Cardiac muscle cell (in vitro differentiated cells and primary cell): ENCODE measurements around the gene RGMA. TPM values are rescaled to one million over a fixed set of nuclear protein-coding genes. Genes with fewer than 3 reads are reported as not detected.
"Not testable (repeated sequence)": the region's sequence is repeated elsewhere in the genome, so short reads cannot be mapped to it uniquely, and the experiment has no call there.

Experiments used
- DNase-seq, 2 donors: peaks; one replicate each; pipeline versions ENCODE4 v3.0.0 to v3.0.0-alpha.2; 2010 to 2017; ENCODE audit warnings: low read depth in 1 of 2, low spot score in 1 of 2
- H3K27ac ChIP-seq: fragments of 200-600 bp; sonication (generic); 2 replicates; pipeline ENCODE4 v1.5.1; 2016
- H3K27me3 ChIP-seq: fragments of 200-600 bp; sonication (generic); 2 replicates; pipeline ENCODE4 v1.6.0; 2016; ENCODE audit warnings: control low read depth
- H3K36me3 ChIP-seq: fragments of 200-600 bp; sonication (generic); 2 replicates; pipeline ENCODE4 v1.5.1; 2016; ENCODE audit warnings: control low read depth
- H3K4me1 ChIP-seq: fragments of 200-600 bp; sonication (generic); 2 replicates; pipeline ENCODE4 v1.8.1; 2017; ENCODE audit warnings: low read depth, mild to moderate bottlenecking, mixed run types
- H3K4me3 ChIP-seq: fragments of 200-600 bp; sonication (generic); 2 replicates; pipeline ENCODE4 v1.5.1; 2016; ENCODE audit warnings: mild to moderate bottlenecking
- H3K9me3 ChIP-seq: fragments of 200-600 bp; sonication (generic); 2 replicates; pipeline ENCODE4 v1.5.1; 2017; ENCODE audit warnings: low read depth, mild to moderate bottlenecking, control low read depth
- polyA plus RNA-seq: library from polyadenylated mRNA; unstranded; fragments of >200 nt; fragmentation: Nextera tagmentation; extraction: Ambion mirVana; gene quantifications from 2 replicates; pipeline ENCODE4 v1.2.1, GENCODE V29; 2016
- total RNA-seq: library from RNA; depleted of rRNA; stranded (reverse); fragments of >200 nt; gene quantifications from 2 replicates; pipeline ENCODE4 v1.2.3, GENCODE V29; 2016
- TF ChIP-seq, protein P1 (sequence below): IDR thresholded peaks from 2 replicates; pipeline ENCODE4 v1.5.1; 2012; ENCODE audit warnings: low read depth, mild to moderate bottlenecking, low read length

The RGMA gene
- total and polyA plus RNA-seq, 2 experiments from 2014 or later = 1.0 to 4.8 TPM

- Histone ChIP-seq H3K27ac (no peak overlapping the region), H3K36me3 (no peaks in the 10 kb centered on the region), H3K4me3 (no peak overlapping the region), H3K9me3 (no peaks in the 10 kb centered on the region), H3K27me3 (no peaks in the 10 kb centered on the region), H3K4me1 (no peaks in the 10 kb centered on the region)
- DNase-seq = no peak
- TF ChIP-seq, protein P1, sequence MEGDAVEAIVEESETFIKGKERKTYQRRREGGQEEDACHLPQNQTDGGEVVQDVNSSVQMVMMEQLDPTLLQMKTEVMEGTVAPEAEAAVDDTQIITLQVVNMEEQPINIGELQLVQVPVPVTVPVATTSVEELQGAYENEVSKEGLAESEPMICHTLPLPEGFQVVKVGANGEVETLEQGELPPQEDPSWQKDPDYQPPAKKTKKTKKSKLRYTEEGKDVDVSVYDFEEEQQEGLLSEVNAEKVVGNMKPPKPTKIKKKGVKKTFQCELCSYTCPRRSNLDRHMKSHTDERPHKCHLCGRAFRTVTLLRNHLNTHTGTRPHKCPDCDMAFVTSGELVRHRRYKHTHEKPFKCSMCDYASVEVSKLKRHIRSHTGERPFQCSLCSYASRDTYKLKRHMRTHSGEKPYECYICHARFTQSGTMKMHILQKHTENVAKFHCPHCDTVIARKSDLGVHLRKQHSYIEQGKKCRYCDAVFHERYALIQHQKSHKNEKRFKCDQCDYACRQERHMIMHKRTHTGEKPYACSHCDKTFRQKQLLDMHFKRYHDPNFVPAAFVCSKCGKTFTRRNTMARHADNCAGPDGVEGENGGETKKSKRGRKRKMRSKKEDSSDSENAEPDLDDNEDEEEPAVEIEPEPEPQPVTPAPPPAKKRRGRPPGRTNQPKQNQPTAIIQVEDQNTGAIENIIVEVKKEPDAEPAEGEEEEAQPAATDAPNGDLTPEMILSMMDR = no peak
These were observed 54.5 kb downstream of the RGMA start for GRCh38 chr15:93034512-93034911.

- peaks cover 4% of the 10 kb centered on the region for H3K4me1 ChIP-seq
- H3K27ac ChIP-seq = no peak overlapping the region
- no peaks in the 10 kb centered on the region for H3K27me3 ChIP-seq
- no peaks in the 10 kb centered on the region for H3K36me3 ChIP-seq
- no peak for DNase-seq
- H3K4me3 ChIP-seq = no peak overlapping the region
- H3K9me3 ChIP-seq = no peaks in the 10 kb centered on the region
- TF ChIP-seq, protein P1 = no peak
These were observed 55.5 kb downstream of the RGMA start for GRCh38 chr15:93033434-93034045.

GRCh38 chr15:93032515-93033206, 56.4 kb downstream of the RGMA start:
- not testable (repeated sequence) for DNase-seq, H3K9me3 ChIP-seq
- peaks cover 12% of the 10 kb centered on the region for H3K4me1 ChIP-seq

DNA sequence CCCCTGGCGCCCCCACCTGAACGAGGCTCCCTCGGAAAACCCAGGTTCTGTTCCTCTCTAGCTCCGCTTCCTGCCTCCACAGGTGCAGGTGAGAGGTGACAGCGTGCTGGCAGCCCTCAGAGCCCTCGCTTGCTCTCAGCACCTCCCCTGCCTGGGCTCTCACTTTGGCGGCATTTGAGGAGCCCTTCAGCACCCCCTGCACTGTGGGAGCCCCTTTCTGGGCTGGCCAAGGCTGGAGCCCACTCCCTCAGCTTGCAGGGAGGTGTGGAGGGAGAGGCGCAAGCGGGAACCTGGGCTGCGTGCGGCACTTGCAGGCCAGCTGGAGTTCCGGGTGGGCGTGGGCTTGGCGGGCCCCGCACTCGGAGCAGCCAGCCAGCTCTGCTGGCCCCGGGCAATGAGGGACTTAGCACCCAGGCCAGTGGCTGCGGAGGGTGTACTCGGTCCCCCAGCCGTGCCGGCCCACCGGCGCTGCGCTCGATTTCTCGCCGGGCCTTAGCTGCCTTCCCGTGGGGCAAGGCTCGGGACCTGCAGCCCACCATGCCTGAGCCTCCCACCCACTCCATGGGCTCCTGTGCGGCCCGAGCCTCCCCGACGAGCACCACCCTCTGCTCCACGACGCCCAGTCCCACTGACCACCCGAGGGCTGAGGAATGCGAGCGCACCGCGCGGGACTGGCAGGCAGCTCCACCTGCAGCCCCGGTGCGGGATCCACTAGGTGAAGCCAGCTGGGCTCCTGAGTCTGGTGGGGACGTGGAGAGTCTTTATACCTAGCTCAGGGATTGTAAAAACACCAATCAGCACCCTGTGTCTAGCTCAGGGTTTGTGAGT, 57.2 kb downstream of the RGMA start:
- H3K4me3 ChIP-seq, H3K36me3 ChIP-seq, H3K27me3 ChIP-seq, H3K27ac ChIP-seq, DNase-seq, H3K9me3 ChIP-seq: not testable (repeated sequence)
- peaks cover 16% of the 10 kb centered on the region for H3K4me1 ChIP-seq

More at GRCh38 chr15:93032515-93033206, 56.4 kb downstream of the RGMA start:
- H3K36me3 ChIP-seq, H3K27me3 ChIP-seq, H3K4me3 ChIP-seq, H3K27ac ChIP-seq: not testable (repeated sequence)

- no peak for DNase-seq
- Histone ChIP-seq H3K9me3 (no peaks in the 10 kb centered on the region), H3K4me3 (no peak overlapping the region), H3K4me1 (peaks cover 16% of the 10 kb centered on the region), H3K27me3 (no peaks in the 10 kb centered on the region), H3K36me3 (peaks cover 5% of the 10 kb centered on the region), H3K27ac (no peak overlapping the region)
- TF ChIP-seq, protein P1 = no peak
These were observed 57.9 kb downstream of the RGMA start for GRCh38 chr15:93031103-93031464.

- Histone ChIP-seq H3K27ac (no peak overlapping the region), H3K4me3 (no peak overlapping the region), H3K36me3 (peaks cover 10% of the 10 kb centered on the region), H3K9me3 (no peaks in the 10 kb centered on the region), H3K4me1 (peaks cover 16% of the 10 kb centered on the region), H3K27me3 (no peaks in the 10 kb centered on the region)
- TF ChIP-seq, protein P1 = peak; percentile 87
- peak; percentile 71 to 73 for DNase-seq
These were observed 58.4 kb downstream of the RGMA start for GRCh38 chr15:93030430-93031102.
